Measurements from ENCODE around the gene CD44. TPM values are rescaled to one million over a fixed set of nuclear protein-coding genes. Genes with fewer than 3 reads are reported as not detected.

The CD44 gene
- total and polyA plus RNA-seq, 12 donors = 7.0 to 104 (median 25.2) TPM

DNA sequence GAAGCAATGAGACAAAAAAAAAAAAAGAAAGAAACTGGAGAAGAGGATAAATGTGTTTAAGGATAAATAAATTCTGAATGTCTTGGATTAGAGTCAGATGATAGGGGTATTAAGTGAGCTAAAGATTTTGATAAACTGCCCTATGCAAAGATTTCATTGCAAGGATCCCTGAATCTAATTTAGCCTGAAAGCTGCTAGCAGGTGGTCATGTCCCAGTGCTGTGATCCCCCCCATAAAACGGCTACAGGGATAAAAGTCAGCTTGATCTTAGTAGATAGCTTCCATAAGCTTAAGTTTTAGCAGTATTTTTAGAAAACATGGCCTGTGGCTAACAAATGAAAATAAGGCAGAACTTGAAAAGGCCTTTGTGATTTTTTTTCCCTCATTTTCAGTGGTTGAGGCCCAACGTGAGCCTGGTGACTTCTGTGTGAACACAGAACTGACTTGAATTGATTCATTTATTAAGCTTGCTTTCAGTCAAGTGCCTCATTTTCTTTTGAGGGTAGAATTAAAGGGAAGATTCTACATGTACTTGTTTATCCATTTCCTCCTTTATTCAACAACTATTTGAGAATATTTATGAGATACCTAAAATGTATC lies 44.5 kb downstream of the CD44 start:
- 88 to 89% methylated on average over 2 of the region's 2 CpGs for WGBS, 2 donors
- Histone ChIP-seq H3K27ac (peak overlapping the region in 1 of 10 donors; percentile 29), H3K27me3 (no peaks in the 10 kb centered on the region), H3K4me3 (no peak overlapping the region), H3K9me3 (no peaks in the 10 kb centered on the region), H3K36me3 (peaks cover 0 to 96% (median 6%) of the 10 kb centered on the region in 9 donors), H3K4me1 (peaks cover 0 to 68% (median 7%) of the 10 kb centered on the region in 9 donors)
- TF ChIP-seq, protein P1, sequence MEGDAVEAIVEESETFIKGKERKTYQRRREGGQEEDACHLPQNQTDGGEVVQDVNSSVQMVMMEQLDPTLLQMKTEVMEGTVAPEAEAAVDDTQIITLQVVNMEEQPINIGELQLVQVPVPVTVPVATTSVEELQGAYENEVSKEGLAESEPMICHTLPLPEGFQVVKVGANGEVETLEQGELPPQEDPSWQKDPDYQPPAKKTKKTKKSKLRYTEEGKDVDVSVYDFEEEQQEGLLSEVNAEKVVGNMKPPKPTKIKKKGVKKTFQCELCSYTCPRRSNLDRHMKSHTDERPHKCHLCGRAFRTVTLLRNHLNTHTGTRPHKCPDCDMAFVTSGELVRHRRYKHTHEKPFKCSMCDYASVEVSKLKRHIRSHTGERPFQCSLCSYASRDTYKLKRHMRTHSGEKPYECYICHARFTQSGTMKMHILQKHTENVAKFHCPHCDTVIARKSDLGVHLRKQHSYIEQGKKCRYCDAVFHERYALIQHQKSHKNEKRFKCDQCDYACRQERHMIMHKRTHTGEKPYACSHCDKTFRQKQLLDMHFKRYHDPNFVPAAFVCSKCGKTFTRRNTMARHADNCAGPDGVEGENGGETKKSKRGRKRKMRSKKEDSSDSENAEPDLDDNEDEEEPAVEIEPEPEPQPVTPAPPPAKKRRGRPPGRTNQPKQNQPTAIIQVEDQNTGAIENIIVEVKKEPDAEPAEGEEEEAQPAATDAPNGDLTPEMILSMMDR (IDR thresholded peaks at IDR 0.05) = no peak
- no peak for ATAC-seq
- DNase-seq = no peak
- intact Hi-C loops (cut with DNase I) = no loop called here

DNA sequence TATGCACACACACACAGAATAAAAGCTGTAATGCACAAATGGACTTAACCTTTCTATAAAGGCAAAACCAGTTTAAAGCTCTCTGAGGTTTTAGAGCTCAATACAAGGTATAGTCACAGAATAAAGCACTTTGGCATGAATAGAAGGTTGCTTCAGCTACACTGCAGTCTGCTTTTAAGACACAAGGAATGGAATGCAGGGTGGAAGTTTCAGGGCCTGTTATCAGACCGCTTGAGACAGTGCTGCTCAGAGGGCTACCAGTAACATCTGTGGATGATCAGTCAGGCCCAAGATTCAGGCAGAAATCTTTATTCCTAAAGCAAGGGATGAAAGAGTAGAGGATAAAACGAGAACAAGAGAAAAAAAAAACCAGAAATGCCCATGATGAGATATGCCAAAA lies 46.7 kb downstream of the CD44 start:
- ATAC-seq (no peak), DNase-seq (no peak)
- peaks cover 0 to 66% (median 3%) of the 10 kb centered on the region in 9 donors for H3K4me1 ChIP-seq
- no peak overlapping the region for H3K27ac ChIP-seq
- intact Hi-C loops (cut with DNase I) = no loop called here
- no peaks in the 10 kb centered on the region for H3K27me3 ChIP-seq
- no peak overlapping the region for H3K4me3 ChIP-seq
- peaks cover 0 to 96% (median 6%) of the 10 kb centered on the region in 9 donors for H3K36me3 ChIP-seq
- WGBS, 2 donors = 53 to 58% methylated on average over 2 of the region's 2 CpGs
- H3K9me3 ChIP-seq = no peaks in the 10 kb centered on the region
- TF ChIP-seq, protein P1 (IDR thresholded peaks at IDR 0.05) = no peak

DNA sequence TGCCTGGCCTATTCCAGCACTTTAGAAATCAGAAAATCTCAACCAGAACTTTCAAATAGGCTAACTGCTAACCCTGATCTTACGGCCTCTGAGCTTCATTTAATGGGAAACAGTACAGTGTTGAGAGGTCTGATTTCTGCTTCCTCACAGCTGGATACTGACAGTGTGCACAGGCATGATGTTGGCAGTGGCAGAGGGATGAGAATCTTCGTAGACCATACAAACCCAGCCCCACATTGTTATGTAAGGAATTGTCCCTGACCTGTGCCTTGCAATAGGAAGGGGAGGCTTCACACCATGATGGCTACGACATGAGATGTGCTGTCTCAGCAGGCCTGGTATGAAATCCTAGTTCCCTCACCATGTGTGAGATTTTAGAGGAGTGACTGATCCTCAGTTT lies 49.0 kb downstream of the CD44 start:
- H3K36me3 ChIP-seq = peaks cover 0 to 100% (median 0%) of the 10 kb centered on the region in 9 donors
- TF ChIP-seq, protein P1 (IDR thresholded peaks at IDR 0.05) = no peak
- H3K27ac ChIP-seq = no peak overlapping the region
- 82 to 92% methylated on average over 3 of the region's 3 CpGs for WGBS, 2 donors
- peaks cover 2 to 73% (median 24%) of the 10 kb centered on the region in 9 donors for H3K4me1 ChIP-seq
- no peak for ATAC-seq
- no peaks in the 10 kb centered on the region for H3K9me3 ChIP-seq
- no peak overlapping the region for H3K4me3 ChIP-seq
- no peak for DNase-seq
- intact Hi-C loops (cut with DNase I) = no loop called here
- no peaks in the 10 kb centered on the region for H3K27me3 ChIP-seq

DNA sequence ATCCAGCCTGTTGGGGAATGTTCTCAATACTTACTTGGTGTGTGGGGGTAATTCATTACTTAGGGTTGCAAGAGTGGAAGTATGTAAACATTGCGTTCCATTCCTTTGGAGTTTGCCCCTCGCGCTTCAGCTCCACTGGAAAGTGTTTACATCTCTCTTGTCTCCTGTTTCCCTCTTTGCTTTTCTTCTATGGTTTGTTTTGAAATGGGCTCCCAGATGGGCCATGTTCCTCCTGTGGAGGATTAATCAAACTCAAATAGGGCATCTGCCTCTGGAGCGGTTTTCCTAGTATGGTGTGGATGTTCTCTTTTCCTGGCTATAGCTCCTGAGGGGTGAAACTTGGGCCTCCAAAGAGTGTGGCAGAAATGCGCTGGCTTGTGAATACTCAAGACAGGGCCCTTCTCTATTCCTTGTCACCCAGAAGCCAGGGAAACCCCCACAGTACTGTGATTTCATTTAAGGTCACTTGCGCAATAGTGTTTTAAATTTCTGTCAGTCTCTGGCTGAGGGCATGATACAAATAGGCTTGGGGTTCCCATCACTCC lies 51.9 kb downstream of the CD44 start:
- 97 to 98% methylated on average over 6 of the region's 6 CpGs for WGBS, 2 donors
- intact Hi-C loops (cut with DNase I) = loop anchor here in 1 of 10 donors (10.0 kb wide), 1 partner anchor 124 kb away; no protein-coding TSS in a partner anchor
- ATAC-seq = peak in 1 of 8 donors; percentile 22
- no peak for DNase-seq
- peak overlapping the region in 2 of 10 donors; percentile 8 to 75 for H3K27ac ChIP-seq
- no peaks in the 10 kb centered on the region for H3K9me3 ChIP-seq
- H3K4me3 ChIP-seq = no peak overlapping the region
- peaks cover 0 to 100% (median 0%) of the 10 kb centered on the region in 9 donors for H3K36me3 ChIP-seq
- H3K27me3 ChIP-seq = no peaks in the 10 kb centered on the region
- TF ChIP-seq, protein P1 (IDR thresholded peaks at IDR 0.05) = no peak
- peaks cover 2 to 85% (median 27%) of the 10 kb centered on the region in 9 donors for H3K4me1 ChIP-seq
